22Rv1 (cell line): ENCODE results near the gene TATDN2.

Experiments
- CTCF ChIP-seq: fragments of 450-650 bp; IDR thresholded peaks from 2 replicates; pipeline ENCODE4 v1.5.1; 2017; ENCODE audit warnings: mild to moderate bottlenecking
- ZFX ChIP-seq: fragments of 450-650 bp; IDR thresholded peaks from 2 replicates; pipeline ENCODE4 v1.6.1; 2017; ENCODE audit warnings: antibody characterized with exemption, borderline replicate concordance

- TF ChIP-seq CTCF, result no peak
- TF ChIP-seq ZFX, result no peak
These were observed 57.2 kb downstream of the TATDN2 start for GRCh38 chr3:10305331-10305902.
